ENCODE measurements around the gene KIF13A.

KIF13A gene

GRCh38 chr6:17931227-17931626, 56.2 kb downstream of the KIF13A start:
- Histone ChIP-seq H3K9ac (no peak overlapping the region), H3K79me2 (ENCODE audit: insufficient read depth, low read depth) (no peaks in the 10 kb centered on the region), H3K36me3 (ENCODE audit: insufficient read depth) (no peaks in the 10 kb centered on the region), H3K4me3 (IDR thresholded peaks at IDR 0.05; ENCODE audit: insufficient read depth, low read depth, low read length) (no peak overlapping the region), H3K27me3 (ENCODE audit: insufficient read depth, low read depth) (no peaks in the 10 kb centered on the region), H3K27ac (no peak overlapping the region), H2AFZ (ENCODE audit: low read depth) (no peak overlapping the region), H4K20me1 (ENCODE audit: insufficient read depth) (no peaks in the 10 kb centered on the region), H3K4me1 (ENCODE audit: low read depth, poor library complexity, severe bottlenecking) (no peaks in the 10 kb centered on the region), H3K4me2 (no peak overlapping the region)
- no peak for TF ChIP-seq CTCF (conservative IDR thresholded peaks at IDR 0.05; ENCODE audit: low read depth, low read length)

GRCh38 chr6:17930321-17930993, 57.0 kb downstream of the KIF13A start:
- Histone ChIP-seq H2AFZ (ENCODE audit: low read depth) (no peak overlapping the region), H3K4me2 (no peak overlapping the region), H4K20me1 (ENCODE audit: insufficient read depth) (no peaks in the 10 kb centered on the region), H3K9ac (no peak overlapping the region), H3K36me3 (ENCODE audit: insufficient read depth) (no peaks in the 10 kb centered on the region), H3K27ac (no peak overlapping the region), H3K79me2 (ENCODE audit: insufficient read depth, low read depth) (no peaks in the 10 kb centered on the region), H3K27me3 (ENCODE audit: insufficient read depth, low read depth) (no peaks in the 10 kb centered on the region), H3K4me1 (ENCODE audit: low read depth, poor library complexity, severe bottlenecking) (no peaks in the 10 kb centered on the region), H3K4me3 (IDR thresholded peaks at IDR 0.05; ENCODE audit: insufficient read depth, low read depth, low read length) (no peak overlapping the region)
- TF ChIP-seq CTCF (conservative IDR thresholded peaks at IDR 0.05; ENCODE audit: low read depth, low read length) = no peak

GRCh38 chr6:17928514-17929430, 58.7 kb downstream of the KIF13A start:
- H2AFZ ChIP-seq (ENCODE audit: low read depth) = no peak overlapping the region
- H4K20me1 ChIP-seq (ENCODE audit: insufficient read depth) = no peaks in the 10 kb centered on the region
- H3K4me3 ChIP-seq (IDR thresholded peaks at IDR 0.05; ENCODE audit: insufficient read depth, low read depth, low read length) = no peak overlapping the region
- no peaks in the 10 kb centered on the region for H3K4me1 ChIP-seq (ENCODE audit: low read depth, poor library complexity, severe bottlenecking)
- H3K9ac ChIP-seq = no peak overlapping the region
- no peak overlapping the region for H3K27ac ChIP-seq
- no peaks in the 10 kb centered on the region for H3K27me3 ChIP-seq (ENCODE audit: insufficient read depth, low read depth)
- H3K36me3 ChIP-seq (ENCODE audit: insufficient read depth) = no peaks in the 10 kb centered on the region
- H3K4me2 ChIP-seq = no peak overlapping the region
- no peak for TF ChIP-seq CTCF (conservative IDR thresholded peaks at IDR 0.05; ENCODE audit: low read depth, low read length)
- no peaks in the 10 kb centered on the region for H3K79me2 ChIP-seq (ENCODE audit: insufficient read depth, low read depth)

GRCh38 chr6:17927705-17928104, 59.7 kb downstream of the KIF13A start:
- no peak overlapping the region for H3K4me3 ChIP-seq (IDR thresholded peaks at IDR 0.05; ENCODE audit: insufficient read depth, low read depth, low read length)
- no peaks in the 10 kb centered on the region for H3K79me2 ChIP-seq (ENCODE audit: insufficient read depth, low read depth)
- no peaks in the 10 kb centered on the region for H4K20me1 ChIP-seq (ENCODE audit: insufficient read depth)
- no peaks in the 10 kb centered on the region for H3K36me3 ChIP-seq (ENCODE audit: insufficient read depth)
- no peaks in the 10 kb centered on the region for H3K27me3 ChIP-seq (ENCODE audit: insufficient read depth, low read depth)
- TF ChIP-seq CTCF (conservative IDR thresholded peaks at IDR 0.05; ENCODE audit: low read depth, low read length) = no peak
- H3K4me2 ChIP-seq = no peak overlapping the region
- H3K9ac ChIP-seq = no peak overlapping the region
- no peaks in the 10 kb centered on the region for H3K4me1 ChIP-seq (ENCODE audit: low read depth, poor library complexity, severe bottlenecking)
- no peak overlapping the region for H3K27ac ChIP-seq
- H2AFZ ChIP-seq (ENCODE audit: low read depth) = no peak overlapping the region

Measured in KMS-11 (cell line).